IMR-90 (cell line): ENCODE measurements around the gene CEP78. TPM values are rescaled to one million over a fixed set of nuclear protein-coding genes. Genes with fewer than 3 reads are reported as not detected.

Experiments
- ATAC-seq: fragments of 200-7000 bp; cut with Tn5 transposase; 2 replicates; pipeline ENCODE4 v1.9.1; 2020; ENCODE audit warnings: low read depth, mild to moderate bottlenecking, moderate library complexity
- BruUV-seq: library from RNA; stranded (reverse); fragments of 400-500 nt; replicated peaks from 2 replicates; lab custom pipeline; 2021; lab: Mats Ljungman, UMichigan
- CTCF ChIA-PET: fragments of 300-600 bp; formaldehyde crosslinking; extraction: SDS; loops from one replicate; lab custom pipeline; 2021; ENCODE audit warnings: antibody characterized with exemption; lab: Yijun Ruan, JAX
- POLR2A ChIA-PET: fragments of 300-600 bp; sonication (Branson Sonifier 250); formaldehyde crosslinking; loops from one replicate; lab custom pipeline; 2022; ENCODE audit warnings: antibody characterized with exemption; ENCODE audit not compliant: unreplicated experiment; lab: Charles Lee
- DNase-seq: peaks from one replicate; pipeline ENCODE4 v3.0.0; 2013
- H2AFZ ChIP-seq: replicated peaks from 2 replicates; pipeline ENCODE3; 2013; ENCODE audit warnings: low read length, mild to moderate bottlenecking; ENCODE audit not compliant: poor library complexity
- H2AK5ac ChIP-seq: 2 replicates; pipeline ENCODE4 v1.6.1; 2013; ENCODE audit warnings: low read depth, low read length, inconsistent platforms
- H2AK9ac ChIP-seq: replicated peaks from 2 replicates; pipeline ENCODE3; 2013; ENCODE audit warnings: mild to moderate bottlenecking, low read depth, low read length, moderate library complexity; ENCODE audit not compliant: poor library complexity
- H2BK120ac ChIP-seq: 2 replicates; pipeline ENCODE4 v1.6.1; 2013; ENCODE audit warnings: low read depth, low read length, inconsistent platforms
- H2BK15ac ChIP-seq: 3 replicates; pipeline ENCODE4 v1.6.1; 2013; ENCODE audit warnings: low read depth, low read length, inconsistent platforms
- H2BK20ac ChIP-seq: 2 replicates; pipeline ENCODE4 v1.6.1; 2013; ENCODE audit warnings: low read depth, mild to moderate bottlenecking, inconsistent platforms, low read length, moderate library complexity
- H2BK5ac ChIP-seq: 2 replicates; pipeline ENCODE4 v1.6.1; 2013; ENCODE audit warnings: mild to moderate bottlenecking, low read depth, low read length, inconsistent platforms; ENCODE audit not compliant: poor library complexity, severe bottlenecking
- H3K14ac ChIP-seq: replicated peaks from 2 replicates; pipeline ENCODE4 v1.6.1; 2013; ENCODE audit warnings: low read depth, low read length, inconsistent platforms
- H3K18ac ChIP-seq: 2 replicates; pipeline ENCODE4 v1.6.1; 2013; ENCODE audit warnings: low read depth, low read length, control low read depth
- H3K23ac ChIP-seq: 2 replicates; pipeline ENCODE4 v1.6.1; 2013; ENCODE audit warnings: low read depth, low read length, inconsistent platforms
- H3K27ac ChIP-seq: 2 replicates; pipeline ENCODE4 v1.5.1; 2013; ENCODE audit warnings: mild to moderate bottlenecking, control low read depth, low read length; ENCODE audit not compliant: insufficient read depth
- H3K27me3 ChIP-seq: 2 replicates; pipeline ENCODE4 v1.6.1; 2013; ENCODE audit warnings: low read length; ENCODE audit not compliant: control insufficient read depth, insufficient read depth
- H3K36me3 ChIP-seq: 2 replicates; pipeline ENCODE4 v1.6.1; 2013; ENCODE audit warnings: low read length, mixed read lengths; ENCODE audit not compliant: control insufficient read depth, insufficient read depth
- H3K4ac ChIP-seq: 2 replicates; pipeline ENCODE4 v1.6.1; 2013; ENCODE audit warnings: low read depth, low read length, inconsistent platforms
- H3K4me1 ChIP-seq: 2 replicates; pipeline ENCODE4 v1.6.1; 2013; ENCODE audit warnings: low read length, mixed read lengths; ENCODE audit not compliant: control insufficient read depth, insufficient read depth
- H3K4me2 ChIP-seq: 2 replicates; pipeline ENCODE4 v1.6.1; 2013; ENCODE audit warnings: low read depth, mild to moderate bottlenecking, control low read depth, low read length, moderate library complexity
- H3K4me3 ChIP-seq: 2 replicates; pipeline ENCODE4 v1.5.1; 2013; ENCODE audit warnings: low read depth, mild to moderate bottlenecking, control low read depth, low read length, moderate library complexity; ENCODE audit not compliant: insufficient read depth
- H3K56ac ChIP-seq: 2 replicates; pipeline ENCODE4 v1.6.1; 2013; ENCODE audit warnings: low read length, inconsistent platforms; ENCODE audit not compliant: insufficient read depth; ENCODE audit errors: extremely low read depth
- H3K79me1 ChIP-seq, 2 experiments: 2 replicates each; pipeline ENCODE4 v1.6.1; 2013; ENCODE audit warnings: low read length in 2 of 2, inconsistent platforms in 1 of 2, low read depth in 1 of 2
- H3K9ac ChIP-seq: 2 replicates; pipeline ENCODE4 v1.6.1; 2013; ENCODE audit warnings: low read depth, low read length, control low read depth
- H3K9me1 ChIP-seq: 2 replicates; pipeline ENCODE4 v1.6.1; 2013; ENCODE audit warnings: low read length, inconsistent platforms; ENCODE audit not compliant: insufficient read depth
- H3K9me3 ChIP-seq: 2 replicates; pipeline ENCODE4 v1.6.1; 2013; ENCODE audit warnings: low read length; ENCODE audit not compliant: control insufficient read depth, insufficient read depth
- H4K20me1 ChIP-seq: 2 replicates; pipeline ENCODE4 v1.6.1; 2013; ENCODE audit warnings: low read length, inconsistent platforms; ENCODE audit not compliant: insufficient read depth
- H4K5ac ChIP-seq: 2 replicates; pipeline ENCODE4 v1.6.1; 2013; ENCODE audit warnings: mild to moderate bottlenecking, low read depth, low read length, control low read depth
- H4K8ac ChIP-seq, 2 experiments: 2 replicates each; pipeline ENCODE4 v1.6.1; 2013; ENCODE audit warnings: low read depth in 2 of 2, low read length in 2 of 2, control low read depth in 1 of 2, inconsistent platforms in 1 of 2
- H4K91ac ChIP-seq: 2 replicates; pipeline ENCODE4 v1.6.1; 2013; ENCODE audit warnings: low read depth, low read length, inconsistent platforms; ENCODE audit not compliant: insufficient read depth
- CHD1 ChIP-seq: IDR thresholded peaks from 2 replicates; pipeline ENCODE4 v1.6.1; 2012; ENCODE audit warnings: low read depth, low read length, improper control_type of control experiment
- ELK1 ChIP-seq: fragments of 150-350 bp; IDR thresholded peaks from 2 replicates; pipeline ENCODE4 v1.6.1; 2016; ENCODE audit warnings: low read depth, mild to moderate bottlenecking, low read length, moderate library complexity, borderline replicate concordance
- MAFK ChIP-seq: IDR thresholded peaks from 2 replicates; pipeline ENCODE4 v1.6.1; 2012; ENCODE audit warnings: low read depth, low read length, improper control_type of control experiment
- MXI1 ChIP-seq: IDR thresholded peaks from 2 replicates; pipeline ENCODE4 v1.6.1; 2012; ENCODE audit warnings: low read depth, mild to moderate bottlenecking, low read length, moderate library complexity, borderline replicate concordance
- RAD21 ChIP-seq: IDR thresholded peaks from 2 replicates; pipeline ENCODE4 v1.6.1; 2012; ENCODE audit warnings: low read length, improper control_type of control experiment
- RFX5 ChIP-seq: IDR thresholded peaks from 2 replicates; pipeline ENCODE4 v1.8.0; 2012; ENCODE audit warnings: low read depth, mild to moderate bottlenecking, low read length, moderate library complexity
- USF2 ChIP-seq: fragments of 150-350 bp; IDR thresholded peaks from 2 replicates; pipeline ENCODE4 v1.6.1; 2017; ENCODE audit warnings: mild to moderate bottlenecking, antibody characterized with exemption, low read length, low read depth
- dilution Hi-C: fragments of 300-500 bp; cut with HindIII; formaldehyde crosslinking; loops from one replicate; pipeline ENCODE4 v1.14.3; 2018; ENCODE audit warnings: low sequenced_read_pairs; ENCODE audit not compliant: unreplicated experiment
- in situ Hi-C: fragments of 300-500 bp; cut with MboI; formaldehyde crosslinking; loops from 3 replicates; pipeline ENCODE4 v1.14.3; 2019; ENCODE audit warnings: low sequenced_read_pairs, inconsistent platforms, mixed read lengths
- intact Hi-C: fragments of 100-400 bp; cut with micrococcal nuclease; formaldehyde crosslinking; loops from 2 replicates; pipeline ENCODE4 v1.10.0; 2022
- polyA plus RNA-seq, 3 experiments: library from polyadenylated mRNA; depleted of rRNA; stranded (reverse); fragments of >200 nt; gene quantifications; 2 replicates each; pipeline ENCODE4 v1.2.3, GENCODE V29; 2012; ENCODE audit warnings: low replicate concordance in 1 of 3
- total RNA-seq: library from RNA; depleted of rRNA; stranded (reverse); fragments of >200 nt; gene quantifications from 2 replicates; pipeline ENCODE4 v1.2.3, GENCODE V29; 2012

The CEP78 gene
- total and polyA plus RNA-seq, 2 of the 4 experiments (the other 2 are of a cell fraction) = 9.2 to 18.3 TPM

GRCh38 chr9:78249542-78249941 lies 13.7 kb downstream of the CEP78 start:
- H3K79me1 ChIP-seq = no peaks in the 10 kb centered on the region
- POLR2A ChIA-PET = no interaction called here
- no peak overlapping the region for H3K56ac ChIP-seq
- no peaks in the 10 kb centered on the region for H3K27me3 ChIP-seq
- H4K91ac ChIP-seq = no peak overlapping the region
- H3K4me3 ChIP-seq = no peak overlapping the region
- no peaks in the 10 kb centered on the region for H4K20me1 ChIP-seq
- CTCF ChIA-PET = no interaction called here
- H3K4me1 ChIP-seq = no peaks in the 10 kb centered on the region
- ATAC-seq = no peak
- no peak overlapping the region for H3K14ac ChIP-seq
- no peaks in the 10 kb centered on the region for H3K9me3 ChIP-seq
- no peak overlapping the region for H3K23ac ChIP-seq
- H3K4ac ChIP-seq = no peak overlapping the region
- no peak overlapping the region for H4K8ac ChIP-seq
- H3K9ac ChIP-seq = no peak overlapping the region
- dilution Hi-C loops = no loop called here
- H2BK20ac ChIP-seq = no peak overlapping the region
- TF ChIP-seq ELK1 (no peak), CHD1 (no peak), RAD21 (no peak), MAFK (no peak), RFX5 (no peak), MXI1 (no peak), USF2 (no peak)
- H3K9me1 ChIP-seq = no peaks in the 10 kb centered on the region; the same call in 1 of the 2 replicates
- intact Hi-C loops = no loop called here
- in situ Hi-C loops = no loop called here
- no peak overlapping the region for H2AFZ ChIP-seq
- no peak overlapping the region for H3K4me2 ChIP-seq
- H4K5ac ChIP-seq = no peak overlapping the region
- H3K36me3 ChIP-seq = no peaks in the 10 kb centered on the region
- H2AK5ac ChIP-seq = no peak overlapping the region
- no peak overlapping the region for H2AK9ac ChIP-seq
- H3K18ac ChIP-seq = no peak overlapping the region
- H3K27ac ChIP-seq = no peak overlapping the region
- H2BK120ac ChIP-seq = no peak overlapping the region
- DNase-seq = no peak
- BruUV-seq = no TSS peak
- no peak overlapping the region for H2BK5ac ChIP-seq
- H2BK15ac ChIP-seq = no peak overlapping the region
